ENCODE measurements around the gene RFX8.

Gene RFX8

DNA sequence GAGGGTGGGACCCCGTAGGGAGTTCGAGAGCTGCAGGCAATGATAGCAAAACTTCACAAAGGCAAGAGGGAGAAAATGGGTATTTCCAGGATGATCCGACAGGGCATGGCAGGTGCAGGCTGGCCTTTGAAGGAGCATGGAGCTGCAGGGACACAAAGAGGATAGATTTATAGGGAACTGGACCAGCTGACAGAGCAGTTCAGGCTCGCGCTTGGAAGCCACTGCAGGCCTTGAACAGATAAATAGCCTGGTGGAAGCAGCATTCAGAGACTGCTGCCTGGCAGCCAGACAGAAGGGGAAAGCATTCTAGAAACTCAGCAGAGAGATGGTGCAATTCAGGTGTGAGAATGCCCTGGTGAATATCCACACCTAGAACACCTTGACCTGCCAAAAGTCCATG lies 58.3 kb downstream of the RFX8 start:
- Histone ChIP-seq H3K36me3 (ENCODE audit: control insufficient read depth, insufficient read depth, low read length) (no peaks in the 10 kb centered on the region), H3K27me3 (ENCODE audit: control insufficient read depth, insufficient read depth, low read length, poor library complexity, severe bottlenecking) (no peaks in the 10 kb centered on the region), H3K4me1 (ENCODE audit: control insufficient read depth, insufficient read depth, low read length) (no peaks in the 10 kb centered on the region), H3K9me3 (ENCODE audit: control insufficient read depth, low read length) (no peaks in the 10 kb centered on the region), H3K4me3 (ENCODE audit: insufficient read depth, low read depth, low read length) (no peak overlapping the region), H3K27ac (ENCODE audit: insufficient read depth, low read depth, low read length, poor library complexity, severe bottlenecking) (no peak overlapping the region)
- 91 to 94% methylated on average over 5 of the region's 5 CpGs for WGBS, 2 experiments

DNA sequence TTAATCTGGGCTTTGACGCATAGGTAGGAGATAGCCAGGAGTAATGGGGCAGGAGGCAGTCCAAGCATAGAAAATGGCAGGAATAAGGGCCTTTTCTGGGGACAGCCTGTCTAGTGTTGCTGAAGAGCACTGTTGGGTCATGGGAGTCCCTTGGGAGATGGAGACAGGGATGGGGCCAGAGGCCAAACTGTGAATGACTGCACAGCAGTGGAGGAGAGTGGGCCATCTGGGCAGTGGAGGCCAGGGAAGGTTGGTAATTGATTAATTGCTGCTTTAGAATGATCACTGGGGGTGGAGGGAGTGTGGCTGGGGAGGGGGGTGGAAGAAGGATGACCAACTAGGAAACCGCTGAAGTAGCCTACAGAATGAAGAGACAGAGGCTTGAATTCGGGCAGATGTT lies 59.0 kb downstream of the RFX8 start:
- no peaks in the 10 kb centered on the region for H3K36me3 ChIP-seq (ENCODE audit: control insufficient read depth, insufficient read depth, low read length)
- peaks cover 4% of the 10 kb centered on the region for H3K4me1 ChIP-seq (ENCODE audit: control insufficient read depth, insufficient read depth, low read length)
- H3K27ac ChIP-seq (ENCODE audit: insufficient read depth, low read depth, low read length, poor library complexity, severe bottlenecking) = no peak overlapping the region
- no peak overlapping the region for H3K4me3 ChIP-seq (ENCODE audit: insufficient read depth, low read depth, low read length)
- H3K9me3 ChIP-seq (ENCODE audit: control insufficient read depth, low read length) = no peaks in the 10 kb centered on the region
- WGBS, 2 experiments = 94 to 95% methylated on average over 3 of the region's 3 CpGs
- no peaks in the 10 kb centered on the region for H3K27me3 ChIP-seq (ENCODE audit: control insufficient read depth, insufficient read depth, low read length, poor library complexity, severe bottlenecking)

DNA sequence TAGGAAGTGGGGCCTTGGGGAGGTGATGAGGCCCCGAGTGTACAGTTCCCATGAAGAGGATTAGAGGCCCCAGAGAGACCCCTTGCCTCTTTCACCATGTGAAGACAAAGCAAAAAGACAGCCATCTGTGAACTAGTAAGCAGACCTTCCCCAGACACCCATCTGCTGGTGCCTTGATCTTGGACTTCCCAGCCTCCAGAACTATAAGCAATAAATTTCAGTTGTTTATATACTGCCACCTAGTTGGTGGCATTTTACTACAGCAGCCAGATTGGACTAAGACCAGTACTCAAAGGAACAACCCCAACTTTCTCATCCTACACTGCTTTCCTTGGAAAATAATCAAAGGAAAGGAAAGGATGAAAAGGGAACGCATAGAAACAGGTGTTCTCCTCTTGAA lies 59.7 kb downstream of the RFX8 start:
- no peaks in the 10 kb centered on the region for H3K36me3 ChIP-seq (ENCODE audit: control insufficient read depth, insufficient read depth, low read length)
- no peaks in the 10 kb centered on the region for H3K9me3 ChIP-seq (ENCODE audit: control insufficient read depth, low read length)
- no peak overlapping the region for H3K4me3 ChIP-seq (ENCODE audit: insufficient read depth, low read depth, low read length)
- no peaks in the 10 kb centered on the region for H3K27me3 ChIP-seq (ENCODE audit: control insufficient read depth, insufficient read depth, low read length, poor library complexity, severe bottlenecking)
- peaks cover 4% of the 10 kb centered on the region for H3K4me1 ChIP-seq (ENCODE audit: control insufficient read depth, insufficient read depth, low read length)
- H3K27ac ChIP-seq (ENCODE audit: insufficient read depth, low read depth, low read length, poor library complexity, severe bottlenecking) = no peak overlapping the region
- 88 to 95% methylated on average over 2 of the region's 2 CpGs for WGBS, 2 experiments

DNA sequence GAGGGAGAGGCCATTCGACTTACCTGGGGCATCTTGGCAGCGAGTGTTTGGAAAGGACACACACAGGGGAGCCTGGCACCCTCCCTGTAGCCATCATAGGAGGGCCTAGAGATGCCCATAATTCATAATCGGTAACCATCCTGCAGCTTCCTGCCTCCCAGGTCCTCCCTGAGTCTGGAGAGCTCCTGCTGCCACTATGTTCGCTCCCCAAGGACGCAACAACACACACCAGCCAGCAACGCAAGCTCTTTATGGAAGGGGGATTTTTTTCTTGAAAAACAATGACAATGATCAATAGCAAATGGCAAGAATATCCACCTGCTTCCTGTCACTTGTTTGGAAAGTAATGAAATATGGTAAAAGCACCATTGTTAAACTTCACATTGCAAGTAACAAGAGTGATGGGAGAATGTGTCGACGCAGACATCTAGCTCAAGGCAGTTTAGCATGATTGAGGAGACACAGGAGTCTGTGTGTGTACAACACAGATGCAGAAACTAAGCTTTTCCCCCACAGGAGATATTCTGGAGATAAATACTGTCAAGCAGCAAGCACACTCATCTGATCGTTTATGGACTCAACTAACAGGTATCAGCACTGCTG lies 62.7 kb downstream of the RFX8 start:
- Histone ChIP-seq H3K27ac (ENCODE audit: insufficient read depth, low read depth, low read length, poor library complexity, severe bottlenecking) (no peak overlapping the region), H3K4me3 (ENCODE audit: insufficient read depth, low read depth, low read length) (no peak overlapping the region), H3K9me3 (ENCODE audit: control insufficient read depth, low read length) (no peaks in the 10 kb centered on the region), H3K36me3 (ENCODE audit: control insufficient read depth, insufficient read depth, low read length) (no peaks in the 10 kb centered on the region), H3K27me3 (ENCODE audit: control insufficient read depth, insufficient read depth, low read length, poor library complexity, severe bottlenecking) (no peaks in the 10 kb centered on the region), H3K4me1 (ENCODE audit: control insufficient read depth, insufficient read depth, low read length) (peaks cover 4% of the 10 kb centered on the region)
- 92 to 94% methylated on average over 9 of the region's 9 CpGs for WGBS, 2 experiments

DNA sequence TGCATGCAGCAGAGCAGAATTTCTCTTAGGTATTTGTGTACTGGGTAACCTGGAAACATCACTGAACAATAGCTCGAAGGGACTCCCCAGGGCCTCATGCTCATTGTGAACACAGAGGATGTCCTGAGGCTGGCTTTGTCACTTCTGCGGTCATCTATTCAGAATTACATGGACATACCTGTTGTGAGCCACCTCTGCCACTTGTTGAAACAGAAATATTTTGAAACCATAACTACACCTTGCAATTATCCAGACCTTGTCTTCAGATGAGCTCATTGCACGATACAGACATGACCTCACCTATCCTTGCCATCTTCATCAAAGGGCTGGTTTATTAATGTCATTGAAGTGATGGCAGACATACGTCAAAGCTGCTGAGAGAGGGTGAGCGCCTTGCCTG lies 64.2 kb downstream of the RFX8 start:
- Histone ChIP-seq H3K27me3 (ENCODE audit: control insufficient read depth, insufficient read depth, low read length, poor library complexity, severe bottlenecking) (no peaks in the 10 kb centered on the region), H3K9me3 (ENCODE audit: control insufficient read depth, low read length) (no peaks in the 10 kb centered on the region), H3K36me3 (ENCODE audit: control insufficient read depth, insufficient read depth, low read length) (no peaks in the 10 kb centered on the region), H3K4me1 (ENCODE audit: control insufficient read depth, insufficient read depth, low read length) (peaks cover 4% of the 10 kb centered on the region), H3K4me3 (ENCODE audit: insufficient read depth, low read depth, low read length) (no peak overlapping the region), H3K27ac (ENCODE audit: insufficient read depth, low read depth, low read length, poor library complexity, severe bottlenecking) (no peak overlapping the region)
- 90 to 92% methylated on average over 5 of the region's 5 CpGs for WGBS, 2 experiments

DNA sequence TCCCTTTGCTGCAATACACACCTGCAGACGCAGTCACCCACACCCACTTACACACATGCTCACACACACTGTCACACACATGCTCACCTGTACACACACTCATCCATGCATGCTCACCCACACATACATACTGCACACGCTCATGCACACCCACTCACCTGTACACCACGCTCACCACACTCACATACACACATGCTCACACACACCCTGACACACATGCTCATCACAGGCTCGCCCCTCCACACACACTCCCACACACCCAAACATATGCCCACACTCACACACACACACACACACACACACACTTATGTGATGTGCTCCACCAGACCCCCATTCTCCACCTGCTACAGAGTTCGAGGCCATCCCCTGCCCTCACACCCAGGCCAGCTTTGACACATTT lies 64.8 kb downstream of the RFX8 start:
- WGBS, 2 experiments = 89% methylated on average over 5 of the region's 5 CpGs

DNA sequence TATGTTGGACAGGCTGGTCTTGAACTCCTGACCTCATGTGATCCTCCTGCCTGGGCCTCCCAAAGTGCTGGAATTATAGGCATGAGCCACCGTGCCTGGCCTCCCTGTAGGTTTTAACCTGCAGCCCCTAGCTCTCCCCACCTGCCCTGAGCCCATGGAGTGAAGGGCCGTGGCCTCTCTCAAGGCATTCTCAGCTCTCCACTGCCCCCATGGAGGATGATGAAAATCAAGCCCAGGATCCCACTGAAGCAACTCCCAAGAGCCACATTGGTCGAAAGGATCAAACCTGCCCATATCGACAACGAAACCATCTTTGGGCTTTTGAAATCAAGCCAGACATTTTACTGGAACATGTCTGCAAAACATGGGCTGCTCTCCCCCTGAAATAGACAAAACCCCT lies 65.2 kb downstream of the RFX8 start:
- WGBS, 2 experiments = 84 to 86% methylated on average over 5 of the region's 5 CpGs
- no peak overlapping the region for H3K27ac ChIP-seq (ENCODE audit: insufficient read depth, low read depth, low read length, poor library complexity, severe bottlenecking)
- H3K4me3 ChIP-seq (ENCODE audit: insufficient read depth, low read depth, low read length) = no peak overlapping the region
- no peaks in the 10 kb centered on the region for H3K27me3 ChIP-seq (ENCODE audit: control insufficient read depth, insufficient read depth, low read length, poor library complexity, severe bottlenecking)
- no peaks in the 10 kb centered on the region for H3K9me3 ChIP-seq (ENCODE audit: control insufficient read depth, low read length)
- H3K36me3 ChIP-seq (ENCODE audit: control insufficient read depth, insufficient read depth, low read length) = no peaks in the 10 kb centered on the region
- H3K4me1 ChIP-seq (ENCODE audit: control insufficient read depth, insufficient read depth, low read length) = peaks cover 4% of the 10 kb centered on the region

More for the DNA sequence above, 64.8 kb downstream of the RFX8 start:
- Histone ChIP-seq H3K9me3 (ENCODE audit: control insufficient read depth, low read length) (no peaks in the 10 kb centered on the region), H3K4me1 (ENCODE audit: control insufficient read depth, insufficient read depth, low read length) (peaks cover 4% of the 10 kb centered on the region), H3K4me3 (ENCODE audit: insufficient read depth, low read depth, low read length) (no peak overlapping the region), H3K27me3 (ENCODE audit: control insufficient read depth, insufficient read depth, low read length, poor library complexity, severe bottlenecking) (no peaks in the 10 kb centered on the region), H3K27ac (ENCODE audit: insufficient read depth, low read depth, low read length, poor library complexity, severe bottlenecking) (no peak overlapping the region), H3K36me3 (ENCODE audit: control insufficient read depth, insufficient read depth, low read length) (no peaks in the 10 kb centered on the region)

DNA sequence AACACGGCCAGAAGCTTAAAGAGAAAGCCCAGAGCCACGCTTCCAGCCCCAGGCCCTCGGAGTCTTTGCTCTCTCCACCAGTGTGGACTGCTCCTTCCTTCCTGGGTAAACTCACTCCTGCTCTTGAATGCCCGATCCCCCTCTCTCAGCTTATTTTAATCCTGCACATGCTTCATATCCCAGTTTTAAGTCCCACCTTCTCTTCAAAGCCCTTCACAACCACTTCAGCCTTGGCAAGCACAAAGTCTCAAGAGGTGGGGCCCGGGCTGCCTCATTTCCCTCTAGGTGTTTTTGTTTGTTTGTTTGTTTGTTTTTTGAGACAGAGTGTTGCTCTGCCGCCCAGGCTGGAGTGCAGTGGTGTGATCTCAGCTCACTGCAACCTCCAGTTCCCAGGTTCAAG lies 66.0 kb downstream of the RFX8 start:
- Histone ChIP-seq H3K36me3 (ENCODE audit: control insufficient read depth, insufficient read depth, low read length) (no peaks in the 10 kb centered on the region), H3K27ac (ENCODE audit: insufficient read depth, low read depth, low read length, poor library complexity, severe bottlenecking) (no peak overlapping the region), H3K4me1 (ENCODE audit: control insufficient read depth, insufficient read depth, low read length) (peaks cover 4% of the 10 kb centered on the region), H3K9me3 (ENCODE audit: control insufficient read depth, low read length) (no peaks in the 10 kb centered on the region), H3K27me3 (ENCODE audit: control insufficient read depth, insufficient read depth, low read length, poor library complexity, severe bottlenecking) (no peaks in the 10 kb centered on the region), H3K4me3 (ENCODE audit: insufficient read depth, low read depth, low read length) (no peak overlapping the region)
- 87 to 92% methylated on average over 6 of the region's 6 CpGs for WGBS, 2 experiments

DNA sequence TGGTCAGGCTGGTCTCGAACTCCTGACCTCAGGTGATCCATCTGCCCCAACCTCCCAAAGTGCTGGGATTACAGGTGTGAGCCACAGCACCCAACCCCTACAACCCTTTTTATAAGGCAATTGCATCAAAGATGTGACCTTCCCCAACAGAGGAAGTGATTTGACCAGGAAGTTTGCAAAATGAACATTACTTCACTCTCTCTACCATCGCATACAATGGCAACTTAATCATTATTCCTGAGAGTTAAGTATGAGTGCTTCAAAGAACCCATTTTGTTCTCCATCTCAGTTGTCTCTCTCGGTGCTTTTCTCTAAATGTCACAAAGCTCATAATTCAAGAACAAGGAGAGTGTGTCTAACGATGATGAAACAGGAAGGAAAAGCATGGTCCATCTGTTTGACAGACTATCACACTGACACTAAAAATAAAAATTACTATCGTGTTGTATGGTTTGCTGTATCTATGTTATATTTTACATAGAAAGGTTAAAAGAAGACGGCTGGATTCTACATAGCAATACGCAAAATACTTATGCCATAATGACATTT lies 69.5 kb downstream of the RFX8 start:
- Histone ChIP-seq H3K4me3 (ENCODE audit: insufficient read depth, low read depth, low read length) (no peak overlapping the region), H3K9me3 (ENCODE audit: control insufficient read depth, low read length) (no peaks in the 10 kb centered on the region), H3K36me3 (ENCODE audit: control insufficient read depth, insufficient read depth, low read length) (no peaks in the 10 kb centered on the region), H3K27ac (ENCODE audit: insufficient read depth, low read depth, low read length, poor library complexity, severe bottlenecking) (no peak overlapping the region), H3K27me3 (ENCODE audit: control insufficient read depth, insufficient read depth, low read length, poor library complexity, severe bottlenecking) (no peaks in the 10 kb centered on the region), H3K4me1 (ENCODE audit: control insufficient read depth, insufficient read depth, low read length) (peaks cover 6% of the 10 kb centered on the region)
- WGBS, 2 experiments = 95 to 100% methylated on average over 3 to 7 of the region's 7 CpGs

DNA sequence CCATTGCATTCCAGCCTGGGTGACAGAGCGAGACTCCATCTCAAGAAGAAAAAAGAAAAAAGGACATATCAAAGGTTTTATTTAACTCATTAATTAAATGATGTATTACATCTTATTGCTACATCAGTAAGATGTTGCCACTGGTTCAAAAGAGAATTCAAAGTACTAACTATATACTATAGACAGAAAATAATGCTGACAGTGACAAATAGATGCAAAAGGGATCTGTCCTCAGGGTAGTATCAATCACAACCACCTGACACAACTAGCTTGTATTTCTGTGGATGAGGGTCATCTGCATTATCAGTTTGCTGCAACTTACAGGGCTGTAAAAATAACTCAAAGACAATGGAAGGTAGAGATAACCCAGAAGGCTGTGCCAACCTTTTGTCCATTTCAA lies 71.2 kb downstream of the RFX8 start:
- no CpG with 5 or more reads among the region's 1 CpG for WGBS, 2 experiments

DNA sequence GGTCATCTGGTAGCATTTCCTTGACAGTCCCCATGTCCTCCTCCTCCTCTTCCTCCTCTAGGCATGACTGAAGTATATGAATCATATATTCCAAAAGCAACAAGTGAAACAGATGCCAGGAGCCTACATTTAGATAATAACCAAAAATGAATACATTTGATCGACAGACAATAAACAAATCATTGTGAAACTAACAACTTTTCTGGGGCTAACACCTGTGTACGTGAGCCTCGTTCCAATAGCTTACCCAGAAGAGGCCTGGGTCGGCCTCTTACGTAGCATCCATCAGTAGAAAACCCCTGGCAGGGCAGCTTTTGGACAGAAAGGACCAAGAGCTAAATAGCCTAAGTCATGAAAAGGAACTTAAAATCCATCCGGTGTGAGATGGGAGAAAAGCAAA lies 72.3 kb downstream of the RFX8 start:
- Histone ChIP-seq H3K9me3 (ENCODE audit: control insufficient read depth, low read length) (no peaks in the 10 kb centered on the region), H3K36me3 (ENCODE audit: control insufficient read depth, insufficient read depth, low read length) (no peaks in the 10 kb centered on the region), H3K27ac (ENCODE audit: insufficient read depth, low read depth, low read length, poor library complexity, severe bottlenecking) (no peak overlapping the region), H3K4me1 (ENCODE audit: control insufficient read depth, insufficient read depth, low read length) (peaks cover 15% of the 10 kb centered on the region), H3K4me3 (ENCODE audit: insufficient read depth, low read depth, low read length) (no peak overlapping the region), H3K27me3 (ENCODE audit: control insufficient read depth, insufficient read depth, low read length, poor library complexity, severe bottlenecking) (no peaks in the 10 kb centered on the region)
- WGBS, 2 experiments = 94 to 96% methylated on average over 6 of the region's 6 CpGs

More for the DNA sequence above, 71.2 kb downstream of the RFX8 start:
- Histone ChIP-seq H3K9me3 (ENCODE audit: control insufficient read depth, low read length) (no peaks in the 10 kb centered on the region), H3K36me3 (ENCODE audit: control insufficient read depth, insufficient read depth, low read length) (no peaks in the 10 kb centered on the region), H3K4me3 (ENCODE audit: insufficient read depth, low read depth, low read length) (no peak overlapping the region), H3K27me3 (ENCODE audit: control insufficient read depth, insufficient read depth, low read length, poor library complexity, severe bottlenecking) (no peaks in the 10 kb centered on the region), H3K4me1 (ENCODE audit: control insufficient read depth, insufficient read depth, low read length) (peaks cover 15% of the 10 kb centered on the region), H3K27ac (ENCODE audit: insufficient read depth, low read depth, low read length, poor library complexity, severe bottlenecking) (no peak overlapping the region)

Data from ectodermal cell (in vitro differentiated cells).